HG03354 (cell line): Measurements from ENCODE around the gene TRPM1.

Experiments
- ATAC-seq: cut with Tn5 transposase; IDR thresholded peaks from one replicate; pipeline ENCODE4 v1.9.1; 2021; ENCODE audit warnings: mild to moderate bottlenecking; ENCODE audit not compliant: unreplicated experiment, poor library complexity, severe bottlenecking

The TRPM1 gene

GRCh38 chr15:31025996-31026395 is 75.5 kb downstream of the TRPM1 start:
- ATAC-seq, result no peak

DNA sequence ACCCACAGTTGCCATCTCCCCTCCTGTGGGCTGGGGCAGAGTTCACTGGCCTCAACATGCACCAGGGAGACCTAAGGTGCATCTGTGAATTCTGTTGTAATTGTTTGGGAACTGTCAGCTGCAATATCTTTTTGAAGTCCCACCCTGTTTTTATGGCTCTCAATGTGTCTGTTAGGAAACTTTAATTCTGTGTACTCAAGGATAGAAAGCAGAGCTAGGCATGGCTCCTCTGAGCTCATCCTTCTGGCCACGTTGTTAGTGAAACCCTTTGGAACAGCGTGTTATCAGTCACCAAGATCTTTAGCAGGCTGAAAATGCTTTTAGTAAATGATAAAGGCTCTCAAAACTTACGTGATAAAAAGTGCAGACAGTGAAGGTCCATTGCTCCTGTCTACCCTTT is 76.5 kb downstream of the TRPM1 start:
- ATAC-seq, result no peak

DNA sequence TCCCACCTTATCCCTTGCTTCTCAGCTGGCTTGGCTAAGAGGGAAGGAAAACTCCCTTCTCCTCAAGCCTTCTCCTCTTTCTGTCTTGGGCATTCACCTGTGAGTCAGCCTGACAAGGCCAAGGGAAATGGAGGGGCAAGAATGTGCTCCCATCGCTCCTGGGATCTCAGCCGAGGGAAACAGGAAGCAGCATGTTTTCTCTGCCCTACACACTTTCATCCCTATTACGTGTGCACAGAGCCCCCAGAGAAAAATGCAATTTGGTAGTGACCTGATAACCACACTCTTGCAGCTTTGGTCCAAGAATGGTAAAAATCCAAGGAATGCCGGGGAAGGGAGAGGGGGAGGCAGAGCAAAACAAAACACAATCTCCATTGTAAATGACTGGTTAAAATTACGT is 77.2 kb downstream of the TRPM1 start:
- ATAC-seq, result no peak

DNA sequence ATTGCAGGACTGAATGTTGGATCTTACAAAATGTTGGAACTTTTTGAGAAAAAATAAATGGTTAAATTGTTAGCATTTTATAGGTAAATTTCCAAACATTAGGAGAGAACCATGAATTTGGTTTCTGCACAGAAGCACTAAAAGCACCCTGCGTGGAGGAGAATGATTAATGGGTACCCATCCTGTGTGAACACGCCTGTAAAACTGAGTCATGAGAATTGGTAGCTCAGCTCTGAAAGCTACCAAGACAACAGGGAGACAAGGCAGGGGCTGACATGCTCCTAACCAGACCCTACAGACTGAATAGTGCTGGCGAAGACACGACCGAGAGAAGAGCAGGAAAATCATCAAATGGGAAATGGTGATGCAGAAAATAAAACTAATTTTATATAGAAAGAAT is 77.7 kb downstream of the TRPM1 start:
- ATAC-seq, result no peak

GRCh38 chr15:31021067-31021665 is 80.4 kb downstream of the TRPM1 start:
- no peak for ATAC-seq

DNA sequence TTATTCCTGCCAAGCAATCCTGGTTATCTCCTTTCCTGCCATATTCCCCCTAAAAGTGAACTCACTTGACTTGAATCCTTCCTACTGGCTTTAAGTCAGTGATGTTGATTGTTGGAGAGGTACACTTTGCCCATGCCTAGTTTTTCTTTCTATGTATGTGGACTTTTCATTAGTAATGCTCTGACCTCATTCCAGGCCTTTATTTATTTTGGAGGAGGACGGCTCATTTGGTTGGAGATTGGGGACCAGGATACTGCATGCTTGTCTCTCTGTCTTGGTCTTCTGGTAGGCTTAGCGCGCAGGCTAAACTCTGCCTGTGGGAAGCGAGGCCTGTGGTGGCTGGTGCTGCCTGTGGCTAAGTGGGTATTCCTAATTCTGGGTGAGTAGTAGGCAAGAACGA is 81.0 kb downstream of the TRPM1 start:
- ATAC-seq, result no peak

GRCh38 chr15:31019986-31020385 is 81.5 kb downstream of the TRPM1 start:
- no peak for ATAC-seq

DNA sequence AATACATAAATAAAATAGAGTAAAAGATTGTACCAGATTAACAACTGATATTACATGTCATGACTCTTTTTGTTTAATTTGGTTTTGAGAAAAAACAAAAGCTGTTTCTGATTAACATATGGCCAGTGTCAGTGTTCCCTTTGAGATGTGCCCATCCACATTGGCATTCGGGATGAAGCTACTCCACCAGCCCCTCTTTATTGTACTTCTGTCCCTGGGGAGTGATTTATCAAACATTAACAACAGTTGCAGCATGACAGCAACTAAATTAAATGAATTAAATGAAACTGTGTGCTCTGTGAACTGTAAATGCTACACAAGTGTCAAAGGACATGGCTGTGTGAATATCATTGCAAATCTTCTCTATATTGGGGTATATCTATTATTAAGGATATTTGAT is 84.2 kb downstream of the TRPM1 start:
- ATAC-seq, result no peak

- ATAC-seq, result no peak
These were observed 85.0 kb downstream of the TRPM1 start for GRCh38 chr15:31016446-31016915.

GRCh38 chr15:31014608-31014925 is 87.0 kb downstream of the TRPM1 start:
- ATAC-seq, result no peak

- ATAC-seq, result peak; percentile 83
These were observed 87.5 kb downstream of the TRPM1 start for GRCh38 chr15:31013863-31014607.

DNA sequence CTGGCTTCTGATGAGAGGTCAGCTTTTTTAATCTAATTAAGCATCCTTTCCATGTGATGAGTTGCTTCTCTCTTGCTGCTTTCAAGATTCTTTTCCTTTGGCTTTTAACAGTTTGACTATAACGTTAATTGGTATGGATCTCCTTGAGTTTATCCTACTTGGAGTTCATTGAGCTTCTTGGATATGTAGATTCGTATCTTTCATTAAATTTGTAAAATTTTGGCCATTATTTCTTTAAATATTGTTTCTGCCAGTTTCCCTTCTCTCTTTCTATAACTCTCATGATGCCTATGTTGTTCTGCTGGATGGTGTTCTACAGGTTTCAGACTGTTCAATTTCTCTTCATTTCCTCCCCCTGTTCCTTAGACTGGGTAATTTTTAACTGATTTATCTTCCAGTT is 89.1 kb downstream of the TRPM1 start:
- ATAC-seq, result no peak

- ATAC-seq, result no peak
These were observed 91.5 kb downstream of the TRPM1 start for GRCh38 chr15:31010036-31010435.

DNA sequence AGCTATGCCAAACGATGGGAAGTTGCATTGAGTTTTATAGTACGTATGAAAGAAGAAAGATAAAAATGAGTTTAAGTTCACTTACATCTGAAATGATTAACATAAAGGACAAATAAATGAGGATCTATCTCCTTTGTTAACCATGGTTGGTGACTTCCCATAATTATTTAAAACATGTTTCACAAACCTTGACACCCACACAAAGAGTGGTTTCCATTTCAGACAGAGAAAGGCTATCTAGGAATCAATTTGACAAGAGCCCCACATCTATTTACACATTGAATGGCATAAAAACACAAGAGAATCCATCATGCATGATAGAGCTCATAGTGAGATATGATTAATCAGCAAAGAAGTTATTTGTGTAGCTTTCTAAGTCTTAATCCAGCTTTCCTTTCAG is 95.9 kb downstream of the TRPM1 start:
- no peak for ATAC-seq

DNA sequence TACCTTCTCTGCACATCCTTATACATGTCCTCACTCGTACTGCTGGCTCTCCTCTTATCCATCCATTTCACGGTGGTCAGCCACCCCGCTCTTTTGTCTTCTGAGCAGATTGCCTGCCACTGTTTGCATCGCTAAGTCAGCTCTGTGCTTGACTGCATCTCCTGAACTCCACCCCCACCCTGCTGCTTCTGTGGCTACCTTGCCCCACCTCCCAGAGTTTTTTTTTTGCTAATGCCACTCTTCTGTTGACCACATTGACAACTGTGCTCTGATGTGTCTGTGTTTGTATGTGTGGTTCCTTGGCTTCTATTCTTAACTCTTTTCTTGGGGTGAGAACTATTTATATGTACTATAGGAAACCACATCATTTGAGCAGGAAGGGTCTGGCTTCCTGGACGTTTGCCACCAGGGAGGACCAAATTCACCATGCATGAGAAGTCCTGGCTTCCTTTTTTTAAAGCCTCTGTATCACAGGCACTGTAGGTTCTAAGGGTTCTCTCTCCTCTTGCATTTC is 97.2 kb downstream of the TRPM1 start:
- ATAC-seq, result peak; percentile 93

DNA sequence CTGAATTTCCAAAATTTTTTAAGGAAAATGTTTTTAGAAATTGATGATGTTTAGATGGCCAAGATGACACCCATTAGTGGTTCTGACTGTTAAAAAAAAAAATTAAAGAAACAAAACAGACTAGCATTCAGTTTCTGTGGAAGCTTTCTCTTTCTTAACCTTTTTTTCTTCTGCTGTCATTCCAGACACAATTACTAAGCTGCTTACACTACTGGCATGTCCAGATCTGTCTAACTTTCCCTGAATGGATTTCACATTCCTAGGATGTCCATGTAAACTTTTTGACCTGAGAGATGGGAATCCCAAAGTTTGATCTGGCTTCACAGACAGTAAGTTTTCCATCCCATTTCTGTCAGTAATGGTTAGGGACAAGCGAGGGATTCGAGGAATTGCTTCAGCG is 99.8 kb downstream of the TRPM1 start:
- no peak for ATAC-seq

DNA sequence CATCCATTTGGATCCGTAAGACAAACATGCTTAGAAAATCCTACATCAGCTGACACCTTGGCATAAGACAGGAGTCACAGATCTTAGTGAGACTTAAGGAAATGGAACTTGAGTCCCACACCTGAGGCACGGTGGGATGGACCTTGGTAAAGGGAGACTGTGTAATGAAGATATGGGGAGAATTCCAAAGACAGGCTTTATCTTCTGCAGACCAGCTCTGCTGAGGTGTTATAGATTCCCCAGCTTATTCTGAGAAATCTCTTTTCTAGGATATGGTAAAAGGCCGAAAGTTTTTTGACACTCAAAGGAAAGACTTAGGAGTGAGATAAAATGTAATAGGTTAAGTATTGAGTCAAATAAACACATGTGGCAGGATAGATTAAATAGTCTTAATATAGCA is 101.8 kb downstream of the TRPM1 start:
- no peak for ATAC-seq

GRCh38 chr15:30997270-30997669 is 104.3 kb downstream of the TRPM1 start:
- no peak for ATAC-seq

- no peak for ATAC-seq
These were observed 109.2 kb downstream of the TRPM1 start for GRCh38 chr15:30992249-30992864.

GRCh38 chr15:30991255-30992235 is 110.0 kb downstream of the TRPM1 start, which contains the start of gene MTMR10:
Gene MTMR10 (minus strand): TSS chr15:30991628. CDS start chr15:30991506, 122 bp downstream.
- peak; percentile 89 for ATAC-seq
